NCI-H2107 treated with DMSO at 0.1 percent for 48 hours (cell line): ENCODE results near the gene LAMB3.

Experiments
- DNase-seq: peaks from one replicate; lab custom pipeline; 2025; ENCODE audit not compliant: unreplicated experiment; lab: John Stamatoyannopoulos, UW

LAMB3 gene

DNA sequence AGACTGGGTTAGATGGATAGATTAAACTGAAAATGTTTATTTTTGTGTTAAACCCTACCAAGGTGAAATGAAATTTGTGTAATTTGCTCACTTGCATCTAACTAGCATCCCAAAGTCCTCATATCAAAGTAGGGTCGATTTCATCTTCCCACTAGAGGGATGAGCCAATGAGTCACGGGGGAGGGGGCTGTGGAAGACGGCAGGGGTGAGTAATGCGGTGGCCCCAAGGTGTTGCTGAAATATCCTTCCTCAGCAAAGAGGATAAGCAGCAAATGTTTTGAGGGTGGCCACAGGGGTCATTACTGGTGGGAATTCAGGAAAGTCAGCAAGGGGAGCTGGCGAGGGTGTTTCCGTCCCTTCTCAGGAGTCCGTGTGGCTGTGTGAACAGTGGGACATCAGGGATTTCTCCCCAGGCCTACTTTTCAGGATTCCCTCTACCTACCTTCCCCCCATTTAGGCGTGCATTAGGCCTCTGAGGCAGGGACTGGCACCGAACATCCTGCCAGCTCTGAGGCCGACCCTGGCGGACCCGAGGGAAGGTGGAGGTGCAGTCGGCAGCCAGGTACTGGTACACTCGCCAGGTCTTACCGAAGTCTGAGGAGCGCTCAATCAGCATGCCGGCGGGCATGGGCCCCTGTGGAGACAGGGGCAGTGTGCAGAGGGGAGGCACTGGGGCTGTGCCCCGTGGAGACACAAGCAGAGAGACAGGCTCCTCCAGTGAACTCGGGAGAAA, 18.1 kb downstream of the LAMB3 start:
- no peak for DNase-seq

- no peak for DNase-seq
These were observed 18.8 kb downstream of the LAMB3 start for GRCh38 chr1:209633335-209633997.

- peak; percentile 19 for DNase-seq
These were observed 21.6 kb downstream of the LAMB3 start for GRCh38 chr1:209630383-209631225.

- no peak for DNase-seq
These were observed 22.4 kb downstream of the LAMB3 start for GRCh38 chr1:209629621-209630382.

- DNase-seq = no peak
These were observed 23.5 kb downstream of the LAMB3 start for GRCh38 chr1:209628618-209629299.

DNA sequence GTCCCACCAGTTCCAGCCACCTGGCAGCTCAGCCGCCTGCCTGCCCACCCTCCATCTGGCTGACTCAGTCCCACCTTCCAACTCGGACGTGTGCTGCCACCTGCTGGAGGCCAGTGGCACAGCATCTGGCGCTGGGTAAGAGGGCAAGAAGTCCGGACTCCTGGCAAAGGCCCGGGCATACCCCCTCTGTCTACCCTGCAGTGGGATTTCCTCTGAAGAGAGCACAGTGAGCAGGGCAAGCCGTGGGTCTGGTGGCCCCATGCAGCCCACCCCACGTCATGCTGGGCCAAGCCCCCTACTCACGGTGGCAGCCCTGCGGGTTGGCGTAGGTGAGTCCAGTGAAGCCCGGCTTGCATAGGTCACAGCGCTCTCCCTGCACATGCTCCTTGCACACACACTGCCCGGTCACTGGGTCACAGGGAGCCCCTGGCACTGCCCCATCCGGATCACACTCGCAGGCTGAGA, 24.5 kb downstream of the LAMB3 start:
- peak; percentile 54 for DNase-seq

DNA sequence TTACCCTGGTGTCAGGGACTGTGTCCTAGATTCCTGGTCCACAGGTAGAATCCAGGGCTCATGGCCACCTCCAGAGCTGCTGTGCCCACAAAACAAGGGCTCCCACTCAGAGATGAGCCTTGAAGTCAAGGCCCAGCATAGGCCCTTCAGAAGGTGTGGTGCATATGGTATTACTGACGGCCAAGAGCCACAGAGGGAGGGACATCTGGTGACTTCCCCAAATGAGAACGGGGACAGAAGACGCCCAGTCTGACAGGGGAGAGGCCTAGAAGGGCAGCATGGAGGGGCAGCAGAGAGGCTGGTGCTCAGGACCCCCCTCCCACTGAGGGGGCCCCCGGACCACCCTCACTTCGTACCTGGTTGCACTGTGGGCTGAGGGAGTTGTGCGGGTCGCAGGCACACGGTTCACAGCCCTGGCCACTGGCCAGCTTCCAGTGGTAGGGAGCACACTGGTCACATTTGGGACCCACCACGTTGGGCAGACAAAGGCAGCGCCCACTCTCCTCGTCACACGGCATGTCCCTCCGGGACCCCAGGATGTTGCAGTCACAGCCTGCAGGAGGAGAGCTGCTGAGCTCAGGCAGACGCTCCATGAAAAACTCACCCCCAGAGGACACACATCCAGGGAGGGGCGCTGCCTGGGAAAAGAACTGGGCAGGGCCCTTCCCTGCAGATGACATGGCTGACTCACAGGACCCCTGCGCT, 25.0 kb downstream of the LAMB3 start:
- no peak for DNase-seq

DNA sequence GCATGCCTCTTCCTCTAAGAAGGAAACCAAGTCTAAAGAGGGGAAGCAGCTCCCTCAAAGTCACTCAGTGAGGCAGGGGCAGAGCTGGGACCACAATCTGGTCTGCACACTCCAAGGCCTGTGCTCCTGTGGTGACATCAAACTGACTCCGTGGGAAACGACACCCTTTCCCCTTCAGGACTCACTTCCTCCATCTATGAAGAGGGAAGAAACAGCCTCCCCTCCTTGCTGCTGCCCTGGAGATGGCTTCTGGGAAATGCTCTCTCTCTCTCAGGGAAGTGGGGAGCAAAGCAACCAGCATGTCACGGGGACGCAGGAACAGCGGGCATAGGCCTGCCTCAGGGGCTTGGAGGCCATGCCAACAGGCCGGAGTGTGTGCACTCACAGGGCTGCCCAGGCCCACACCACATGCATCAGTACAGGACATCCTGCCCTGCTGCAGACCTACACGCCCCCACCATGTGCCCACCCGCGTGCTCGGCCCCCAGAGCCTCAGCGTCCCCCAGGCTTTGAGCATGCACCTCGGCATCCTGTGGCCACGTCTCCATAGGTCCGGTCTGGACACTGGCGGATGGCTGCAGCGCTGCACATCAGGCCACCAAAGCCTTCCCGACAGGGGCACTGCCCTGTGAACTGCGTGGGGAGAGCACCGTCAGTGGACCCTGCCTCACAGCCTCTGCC, 25.7 kb downstream of the LAMB3 start:
- no peak for DNase-seq

- DNase-seq = no peak
These were observed 26.4 kb downstream of the LAMB3 start for GRCh38 chr1:209625791-209626285.

DNA sequence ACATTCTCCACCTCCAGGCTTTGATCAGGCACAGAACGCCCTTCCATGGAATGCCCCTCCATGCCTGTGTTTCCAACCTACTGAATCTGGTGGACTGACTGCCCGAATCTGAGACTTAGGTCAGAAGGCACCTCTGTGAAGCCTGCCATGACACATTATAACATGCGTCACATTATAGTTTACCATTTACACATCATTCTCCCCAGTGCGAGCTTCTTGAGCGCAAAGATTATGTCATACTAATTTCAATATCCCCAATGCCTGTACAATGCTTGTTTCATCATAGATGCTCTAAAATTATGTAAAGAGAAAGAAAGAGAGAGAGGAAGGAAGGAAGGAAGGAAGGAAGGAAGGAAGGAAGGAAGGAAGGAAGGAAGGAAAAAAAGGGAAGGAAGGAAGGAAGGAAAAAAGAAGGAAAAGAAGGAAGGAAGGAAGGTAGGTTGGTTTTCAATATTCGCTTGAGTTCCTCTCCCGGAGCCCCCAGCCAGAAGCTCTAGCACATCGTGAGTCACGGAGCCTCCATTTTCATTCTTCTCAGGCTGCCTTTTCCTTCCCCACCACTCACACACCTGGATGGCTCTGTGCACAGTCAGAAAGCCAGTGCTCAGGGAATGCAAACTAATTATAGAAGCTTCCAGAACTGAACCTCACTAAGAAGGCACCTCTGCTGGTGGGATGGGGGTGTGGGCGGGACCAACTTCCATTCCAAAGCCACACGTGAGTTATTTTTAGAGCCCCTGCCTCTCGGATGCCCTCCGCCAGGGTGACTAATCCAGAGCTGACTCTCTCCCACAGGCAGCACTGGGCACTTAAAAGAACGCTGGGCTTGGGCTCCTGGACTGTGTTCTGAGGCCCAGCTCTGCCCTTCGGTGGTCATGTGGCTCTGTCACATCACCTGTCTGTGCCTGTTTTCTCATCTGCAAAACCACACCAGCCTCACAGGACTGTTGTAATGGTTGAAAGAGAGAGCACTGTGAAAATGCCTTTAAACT, 27.4 kb downstream of the LAMB3 start:
- DNase-seq = no peak

DNA sequence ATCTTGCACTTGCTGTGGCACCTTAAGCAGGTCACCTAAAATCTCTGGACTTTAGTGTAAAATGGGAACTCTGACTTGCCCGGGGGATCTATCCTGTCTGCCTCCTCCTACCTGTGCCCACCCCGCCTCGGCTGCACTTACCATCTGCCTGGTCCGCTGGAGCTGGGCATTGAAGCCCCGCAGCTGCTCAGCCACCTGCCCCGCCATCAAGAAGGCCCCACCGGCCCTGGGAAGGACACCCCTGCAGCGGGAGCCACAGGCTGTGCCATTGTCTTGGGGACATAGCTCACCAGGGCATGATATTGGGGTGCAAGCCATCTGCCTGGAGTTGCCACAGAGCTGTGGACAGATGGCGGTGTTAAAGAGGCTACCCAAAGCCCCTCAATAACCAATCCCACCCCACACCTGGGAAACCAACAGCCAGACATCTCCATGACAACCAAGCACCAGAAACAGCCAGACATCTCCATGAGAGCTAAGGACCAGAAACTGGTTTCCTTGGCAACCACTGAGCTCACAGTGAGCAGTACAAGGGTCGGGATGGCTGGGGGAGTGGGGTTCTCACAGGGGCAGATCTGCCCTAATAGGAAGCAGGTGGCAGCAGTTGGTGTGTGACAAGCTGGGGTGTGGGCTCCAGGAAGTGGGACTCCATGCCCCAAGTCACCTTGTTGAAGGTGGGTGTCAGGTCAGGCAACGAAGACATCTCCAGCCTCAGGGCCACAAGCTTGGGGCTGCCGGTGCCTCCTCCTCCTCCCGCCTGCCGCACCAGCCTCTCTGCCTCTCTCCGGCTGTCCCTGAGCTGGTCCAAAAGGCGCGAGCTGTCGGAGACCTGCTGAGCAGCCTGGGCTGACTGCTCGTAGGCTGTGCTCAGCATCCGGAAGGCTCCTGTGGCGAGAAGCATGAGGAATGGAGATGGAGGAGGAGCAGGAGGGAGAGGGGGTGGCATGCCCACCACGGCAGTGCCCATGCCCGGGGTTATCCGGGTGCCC, 29.1 kb downstream of the LAMB3 start:
- no peak for DNase-seq

- no peak for DNase-seq
These were observed 30.2 kb downstream of the LAMB3 start for GRCh38 chr1:209621741-209622655.

GRCh38 chr1:209621286-209621685, 30.9 kb downstream of the LAMB3 start:
- DNase-seq = no peak

DNA sequence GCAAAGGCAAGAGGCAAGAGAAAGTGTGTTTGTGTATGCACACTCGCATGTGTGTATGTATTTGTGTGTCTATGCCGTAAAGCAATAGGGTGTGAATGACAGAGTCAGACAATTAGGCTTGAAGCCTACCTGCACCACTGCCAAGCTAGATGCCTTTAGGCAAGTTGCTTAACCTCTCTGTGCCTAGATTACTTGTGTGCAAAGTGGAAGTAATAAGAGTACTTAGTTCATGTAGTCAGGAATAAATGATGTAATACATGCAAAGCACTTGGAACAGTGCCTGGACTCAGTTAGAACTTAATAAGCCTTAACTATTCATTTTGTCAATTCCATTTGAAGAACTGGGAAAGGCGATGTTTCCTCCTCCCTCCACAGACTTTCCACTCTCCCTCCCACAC, 31.7 kb downstream of the LAMB3 start:
- no peak for DNase-seq

GRCh38 chr1:209619696-209620486, 32.3 kb downstream of the LAMB3 start:
- DNase-seq = peak; percentile 18
